HEK293 (cell line): Measurements from ENCODE around the gene RIN3.

Experiments used
- EGR2 ChIP-seq: fragments of 450-650 bp; formaldehyde crosslinking; IDR thresholded peaks from 2 replicates; pipeline ENCODE4 v1.5.1; 2016; ENCODE audit warnings: low read depth, missing biosample characterization, missing genetic modification characterization
- TF ChIP-seq, protein P1 (sequence below): fragments of 450-650 bp; formaldehyde crosslinking; IDR thresholded peaks from 2 replicates; pipeline ENCODE4 v1.5.1; 2016; ENCODE audit warnings: missing biosample characterization, missing genetic modification characterization

DNA sequence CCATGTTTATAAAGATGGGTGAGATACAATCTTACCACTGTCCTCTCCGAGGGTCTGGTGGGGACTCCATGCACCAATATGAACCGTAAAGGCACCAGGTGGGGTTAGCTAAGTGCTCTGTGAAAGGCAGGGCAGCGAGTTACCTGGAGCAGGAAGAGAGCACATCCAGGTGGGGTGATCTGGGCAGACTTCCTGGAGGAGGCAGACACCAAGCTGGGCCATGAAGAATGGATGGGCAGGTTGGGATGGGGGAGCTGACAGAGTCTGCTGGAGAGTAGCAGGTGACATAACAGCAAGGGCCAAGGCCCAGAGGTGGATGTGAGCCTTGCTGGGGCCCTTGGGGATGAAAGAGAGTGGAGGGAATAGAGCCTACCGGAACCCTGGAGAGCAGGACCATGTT is 45.9 kb downstream of the RIN3 start:
- TF ChIP-seq EGR2 (tag by site-specific recombination): no peak
- TF ChIP-seq, protein P1, sequence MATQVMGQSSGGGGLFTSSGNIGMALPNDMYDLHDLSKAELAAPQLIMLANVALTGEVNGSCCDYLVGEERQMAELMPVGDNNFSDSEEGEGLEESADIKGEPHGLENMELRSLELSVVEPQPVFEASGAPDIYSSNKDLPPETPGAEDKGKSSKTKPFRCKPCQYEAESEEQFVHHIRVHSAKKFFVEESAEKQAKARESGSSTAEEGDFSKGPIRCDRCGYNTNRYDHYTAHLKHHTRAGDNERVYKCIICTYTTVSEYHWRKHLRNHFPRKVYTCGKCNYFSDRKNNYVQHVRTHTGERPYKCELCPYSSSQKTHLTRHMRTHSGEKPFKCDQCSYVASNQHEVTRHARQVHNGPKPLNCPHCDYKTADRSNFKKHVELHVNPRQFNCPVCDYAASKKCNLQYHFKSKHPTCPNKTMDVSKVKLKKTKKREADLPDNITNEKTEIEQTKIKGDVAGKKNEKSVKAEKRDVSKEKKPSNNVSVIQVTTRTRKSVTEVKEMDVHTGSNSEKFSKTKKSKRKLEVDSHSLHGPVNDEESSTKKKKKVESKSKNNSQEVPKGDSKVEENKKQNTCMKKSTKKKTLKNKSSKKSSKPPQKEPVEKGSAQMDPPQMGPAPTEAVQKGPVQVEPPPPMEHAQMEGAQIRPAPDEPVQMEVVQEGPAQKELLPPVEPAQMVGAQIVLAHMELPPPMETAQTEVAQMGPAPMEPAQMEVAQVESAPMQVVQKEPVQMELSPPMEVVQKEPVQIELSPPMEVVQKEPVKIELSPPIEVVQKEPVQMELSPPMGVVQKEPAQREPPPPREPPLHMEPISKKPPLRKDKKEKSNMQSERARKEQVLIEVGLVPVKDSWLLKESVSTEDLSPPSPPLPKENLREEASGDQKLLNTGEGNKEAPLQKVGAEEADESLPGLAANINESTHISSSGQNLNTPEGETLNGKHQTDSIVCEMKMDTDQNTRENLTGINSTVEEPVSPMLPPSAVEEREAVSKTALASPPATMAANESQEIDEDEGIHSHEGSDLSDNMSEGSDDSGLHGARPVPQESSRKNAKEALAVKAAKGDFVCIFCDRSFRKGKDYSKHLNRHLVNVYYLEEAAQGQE: no peak
